GM18526 (cell line): ENCODE data around the gene ATG4C.

Experiments used
- POLR2A ChIP-seq: IDR thresholded peaks from 3 replicates; pipeline ENCODE4 v1.6.1; 2011; ENCODE audit not compliant: insufficient read length; ENCODE audit errors: extremely low read depth

ATG4C gene

GRCh38 chr1:62836856-62837540, 53.1 kb downstream of the ATG4C start:
- TF ChIP-seq POLR2A, result no peak

- TF ChIP-seq POLR2A, result no peak
Measured at GRCh38 chr1:62840555-62840954, 56.6 kb downstream of the ATG4C start.

- no peak for TF ChIP-seq POLR2A
Measured at GRCh38 chr1:62841587-62842169, 57.7 kb downstream of the ATG4C start.

GRCh38 chr1:62844030-62844429, 60.1 kb downstream of the ATG4C start:
- TF ChIP-seq POLR2A, result no peak

- no peak for TF ChIP-seq POLR2A
Measured at GRCh38 chr1:62849031-62849430, 65.1 kb downstream of the ATG4C start.

GRCh38 chr1:62852253-62852652, 68.3 kb downstream of the ATG4C start:
- TF ChIP-seq POLR2A, result no peak

- no peak for TF ChIP-seq POLR2A
Measured at GRCh38 chr1:62856960-62857359, 73.0 kb downstream of the ATG4C start.

- no peak for TF ChIP-seq POLR2A
Measured at GRCh38 chr1:62869217-62869754, 85.4 kb downstream of the ATG4C start.

- TF ChIP-seq POLR2A, result no peak
Measured at GRCh38 chr1:62870148-62870547, 86.2 kb downstream of the ATG4C start.

- no peak for TF ChIP-seq POLR2A
Measured at GRCh38 chr1:62875676-62876075, 91.7 kb downstream of the ATG4C start.

GRCh38 chr1:62876535-62876934, 92.6 kb downstream of the ATG4C start:
- TF ChIP-seq POLR2A, result no peak

GRCh38 chr1:62877579-62877978, 93.6 kb downstream of the ATG4C start:
- TF ChIP-seq POLR2A, result no peak

- no peak for TF ChIP-seq POLR2A
Measured at GRCh38 chr1:62879962-62880361, 96.0 kb downstream of the ATG4C start.

- TF ChIP-seq POLR2A, result no peak
Measured at GRCh38 chr1:62882201-62883104, 98.5 kb downstream of the ATG4C start.

GRCh38 chr1:62884156-62884740, 100.3 kb downstream of the ATG4C start:
- no peak for TF ChIP-seq POLR2A

GRCh38 chr1:62887799-62888507, 104.0 kb downstream of the ATG4C start:
- TF ChIP-seq POLR2A, result no peak
